HG03064 (cell line): ENCODE measurements around the gene EAPP.
"Not testable (repeated sequence)": the region's sequence is repeated elsewhere in the genome, so short reads cannot be mapped to it uniquely, and the experiment has no call there.

Experiments
- ATAC-seq: cut with Tn5 transposase; IDR thresholded peaks from one replicate; pipeline ENCODE4 v1.9.1; 2021; ENCODE audit warnings: low read depth; ENCODE audit not compliant: unreplicated experiment

Gene EAPP

DNA sequence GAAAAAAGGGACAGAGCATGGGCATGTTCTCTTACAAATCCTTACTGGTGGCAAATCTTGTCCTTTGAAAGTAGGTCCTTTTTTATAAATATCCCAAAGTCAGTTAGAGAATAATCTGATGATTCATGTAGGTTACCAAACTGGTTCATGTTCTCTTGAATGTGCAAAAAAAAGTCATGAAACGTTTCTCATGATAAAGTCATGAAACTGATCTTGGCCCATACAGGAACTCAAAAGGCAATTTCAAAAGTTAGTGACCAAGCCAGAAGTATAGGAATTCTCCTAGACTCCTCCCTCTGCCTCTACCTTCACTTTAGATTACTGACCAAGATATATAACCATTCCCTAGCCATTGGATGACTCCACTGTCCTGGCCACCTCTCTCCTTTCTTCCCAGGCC, 50.2 kb downstream of the EAPP start:
- ATAC-seq = no peak

DNA sequence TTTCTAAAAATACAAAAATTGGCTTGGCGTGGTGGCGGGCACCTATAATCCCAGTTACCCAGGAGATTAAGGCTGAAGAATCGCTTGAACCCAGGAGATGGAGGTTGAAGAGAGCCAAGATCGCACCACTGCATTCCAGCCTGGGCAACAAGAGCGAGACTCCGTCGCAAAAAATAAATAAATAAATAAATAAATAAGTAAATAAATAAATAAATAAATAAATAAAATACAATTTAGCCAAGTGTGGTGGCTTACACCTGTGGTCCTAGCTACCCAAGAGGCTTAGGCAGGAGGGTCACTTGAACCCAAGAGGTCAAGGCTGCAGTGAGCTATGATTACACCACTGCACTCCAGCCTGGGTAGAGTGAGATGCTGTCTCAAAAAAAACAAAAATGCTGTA, 51.0 kb downstream of the EAPP start:
- ATAC-seq = no peak

GRCh38 chr14:34484726-34485125, 54.8 kb downstream of the EAPP start:
- no peak for ATAC-seq

GRCh38 chr14:34482463-34482862, 57.0 kb downstream of the EAPP start:
- ATAC-seq = no peak

GRCh38 chr14:34479694-34480093, 59.8 kb downstream of the EAPP start:
- no peak for ATAC-seq

- ATAC-seq = no peak
Measured at GRCh38 chr14:34478261-34478660, 61.2 kb downstream of the EAPP start.

GRCh38 chr14:34476036-34476435, 63.5 kb downstream of the EAPP start:
- not testable (repeated sequence) for ATAC-seq

GRCh38 chr14:34475163-34475562, 64.3 kb downstream of the EAPP start:
- no peak for ATAC-seq

DNA sequence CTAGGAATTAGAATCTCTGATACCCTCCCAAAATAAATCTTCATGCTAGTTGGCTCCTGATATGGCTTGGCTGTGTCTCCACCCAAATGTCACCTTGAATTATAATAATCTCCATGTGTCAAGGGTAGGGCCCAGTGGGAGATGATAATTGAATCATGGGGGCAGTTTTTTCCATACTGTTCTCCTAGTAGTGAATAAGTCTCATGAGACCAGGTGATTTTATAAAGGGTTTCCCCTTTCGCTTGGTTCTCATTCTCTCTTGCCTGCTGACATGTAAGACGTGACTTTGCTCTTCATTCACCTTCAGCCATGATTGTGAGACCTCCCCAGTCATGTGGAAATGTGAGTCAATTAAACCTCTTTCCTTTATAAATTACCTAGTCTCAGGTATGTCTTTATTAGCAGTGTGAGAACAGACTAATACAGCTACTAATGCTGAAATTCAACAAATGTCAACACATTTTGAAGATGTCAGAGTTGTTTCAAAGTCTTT, 65.3 kb downstream of the EAPP start:
- ATAC-seq = no peak

- ATAC-seq = no peak
Measured at GRCh38 chr14:34472706-34473279, 66.7 kb downstream of the EAPP start.

GRCh38 chr14:34470319-34470718, 69.2 kb downstream of the EAPP start:
- no peak for ATAC-seq

DNA sequence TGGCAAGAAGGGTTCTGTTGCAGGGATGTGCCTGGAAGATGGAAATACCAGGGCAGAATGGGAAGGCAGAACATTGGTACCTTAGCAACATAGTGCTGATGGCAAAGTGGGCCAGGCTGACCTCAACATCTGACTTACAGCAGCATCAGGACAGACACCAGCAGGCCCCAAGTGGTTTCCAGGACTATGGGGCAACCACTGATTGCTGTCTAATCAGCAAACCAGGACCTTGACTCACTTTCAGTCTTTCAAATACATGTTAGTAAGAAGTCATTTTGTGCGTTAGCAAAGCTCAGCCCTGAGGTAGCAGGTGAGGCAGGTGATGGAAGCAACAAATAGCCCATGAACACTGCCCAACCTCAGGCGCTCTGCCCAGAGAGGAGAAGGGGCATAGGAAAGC, 72.8 kb downstream of the EAPP start:
- no peak for ATAC-seq
